Hepatic stellate cell (primary cell): ENCODE results near the gene MS4A8.

Experiments used
- DNase-seq: peaks from one replicate; pipeline ENCODE4 v3.0.0; 2011; ENCODE audit warnings: low spot score

Gene MS4A8

GRCh38 chr11:60764879-60765278 is 65.5 kb downstream of the MS4A8 start:
- no peak for DNase-seq

- no peak for DNase-seq
These were observed 65.9 kb downstream of the MS4A8 start for GRCh38 chr11:60765355-60765754.
